CD14-positive monocyte (primary cell): ENCODE results near the gene RNF43. TPM values are rescaled to one million over a fixed set of nuclear protein-coding genes. Genes with fewer than 3 reads are reported as not detected.
A peak's percentile ranks its signal among the peaks of the same experiment; 100 is the strongest.

Experiments
- DNase-seq, 3 donors: peaks; one replicate each; pipeline ENCODE4 v3.0.0-alpha.2; 2011 to 2022
- H2AFZ ChIP-seq: 2 replicates; pipeline ENCODE4 v1.6.0; 2012; ENCODE audit warnings: mild to moderate bottlenecking, low read depth, low read length, inconsistent platforms; ENCODE audit not compliant: insufficient read depth, poor library complexity, severe bottlenecking
- H3K27ac ChIP-seq, 2 donors: 1 replicate in 1 of 2; 2 replicates in 1 of 2; pipeline ENCODE4 v1.5.1; 2012 to 2013; ENCODE audit warnings: low read length in 2 of 2, control low read depth in 1 of 2, inconsistent platforms in 1 of 2, low read depth in 1 of 2, mild to moderate bottlenecking in 1 of 2
- H3K27me3 ChIP-seq, 2 donors: one replicate each; pipeline versions ENCODE4 v1.6.0 to v1.6.1; 2011 to 2013; ENCODE audit warnings: low read length in 2 of 2; ENCODE audit not compliant: control insufficient read depth in 2 of 2, insufficient read depth in 2 of 2
- H3K36me3 ChIP-seq, 2 donors: replicated peaks in 1 of 2; 1 replicate in 1 of 2; 2 replicates in 1 of 2; pipeline versions ENCODE4 v1.5.1 to v1.6.1; 2012 to 2013; ENCODE audit warnings: low read length in 2 of 2, control low read depth in 1 of 2, inconsistent platforms in 1 of 2, mild to moderate bottlenecking in 1 of 2; ENCODE audit not compliant: insufficient read depth in 2 of 2, control insufficient read depth in 1 of 2
- H3K4me1 ChIP-seq, 2 donors: 1 replicate in 1 of 2; 2 replicates in 1 of 2; pipeline versions ENCODE4 v1.5.1 to v1.6.1; 2012 to 2013; ENCODE audit warnings: low read length in 2 of 2, control low read depth in 1 of 2, inconsistent platforms in 1 of 2, mild to moderate bottlenecking in 1 of 2, moderate library complexity in 1 of 2; ENCODE audit not compliant: insufficient read depth in 2 of 2, control insufficient read depth in 1 of 2
- H3K4me2 ChIP-seq: replicated peaks from 2 replicates; pipeline ENCODE3; 2012; ENCODE audit warnings: low read length, moderate library complexity, mild to moderate bottlenecking; ENCODE audit not compliant: poor library complexity, severe bottlenecking; ENCODE audit errors: extremely low read depth
- H3K4me3 ChIP-seq, 3 experiments: fragments of 200-600 bp in 1 of 3; sonication (generic) in 1 of 3; replicated peaks in 1 of 3; 1 replicate in 2 of 3; 2 replicates in 1 of 3; pipeline ENCODE4 v1.5.1; 2011 to 2013; ENCODE audit warnings: low read length in 3 of 3, mild to moderate bottlenecking in 3 of 3, control low read depth in 2 of 3, low read depth in 2 of 3, inconsistent platforms in 1 of 3, moderate library complexity in 1 of 3
- H3K79me2 ChIP-seq: 2 replicates; pipeline ENCODE4 v1.6.0; 2012; ENCODE audit warnings: mild to moderate bottlenecking, control low read depth, inconsistent platforms, low read length, moderate library complexity; ENCODE audit not compliant: insufficient read depth
- H3K9ac ChIP-seq: 2 replicates; pipeline ENCODE4 v1.6.0; 2017; ENCODE audit warnings: low read length, mild to moderate bottlenecking; ENCODE audit not compliant: insufficient read depth, poor library complexity, severe bottlenecking
- H3K9me3 ChIP-seq, 2 donors: replicated peaks in 1 of 2; 1 replicate in 1 of 2; 2 replicates in 1 of 2; pipeline versions ENCODE4 v1.5.1 to v1.6.1; 2012 to 2013; ENCODE audit warnings: low read length in 2 of 2, control low read depth in 1 of 2; ENCODE audit not compliant: control insufficient read depth in 1 of 2, insufficient read depth in 1 of 2
- H4K20me1 ChIP-seq: 2 replicates; pipeline ENCODE4 v1.6.0; 2012; ENCODE audit warnings: mild to moderate bottlenecking, low read length, control low read depth, moderate library complexity; ENCODE audit not compliant: insufficient read depth
- H3K27ac Mint-ChIP-seq, 7 donors: one replicate each; pipeline ENCODE4 v1.8.0; 2020; ENCODE audit warnings: mild to moderate bottlenecking in 7 of 7, mixed read lengths in 7 of 7, moderate library complexity in 6 of 7, inconsistent platforms in 2 of 7
- H3K27me3 Mint-ChIP-seq, 3 donors: one replicate each; pipeline ENCODE4 v1.8.0; 2021 to 2022; ENCODE audit warnings: low read depth in 3 of 3, mild to moderate bottlenecking in 3 of 3, mixed read lengths in 3 of 3, moderate library complexity in 3 of 3, inconsistent platforms in 1 of 3
- H3K36me3 Mint-ChIP-seq, 2 donors: one replicate each; pipeline ENCODE4 v1.8.0; 2020; ENCODE audit warnings: mixed read lengths in 2 of 2, inconsistent platforms in 1 of 2, mild to moderate bottlenecking in 1 of 2
- H3K4me1 Mint-ChIP-seq: one replicate; pipeline ENCODE4 v1.8.0; 2020; ENCODE audit warnings: mild to moderate bottlenecking, mixed read lengths
- H3K4me3 Mint-ChIP-seq, 2 donors: one replicate each; pipeline ENCODE4 v1.8.0; 2020; ENCODE audit warnings: mild to moderate bottlenecking in 2 of 2, mixed read lengths in 2 of 2, moderate library complexity in 1 of 2
- H3K9me3 Mint-ChIP-seq, 7 donors: one replicate each; pipeline ENCODE4 v1.8.0; 2020 to 2022; ENCODE audit warnings: mixed read lengths in 7 of 7, mild to moderate bottlenecking in 6 of 7, moderate library complexity in 6 of 7, inconsistent platforms in 2 of 7
- CTCF ChIP-seq: fragments of 200-600 bp; IDR thresholded peaks from one replicate; pipeline ENCODE4 v1.8.0; 2022; ENCODE audit warnings: antibody characterized with exemption, mild to moderate bottlenecking
- WGBS: methylation state at CpG from one replicate; pipeline ENCODE4 v1.1.5; 2013; ENCODE audit warnings: missing lambda C conversion rate; ENCODE audit not compliant: insufficient coverage; 5-methylcytosine and 5-hydroxymethylcytosine counted together
- intact Hi-C, 2 donors: fragments of 100-400 bp; cut with micrococcal nuclease; formaldehyde crosslinking; loops; one replicate each; pipeline versions ENCODE4 v1.15.0 to v1.15.1; 2023
- polyA plus RNA-seq, 3 donors: library from polyadenylated mRNA; depleted of rRNA in 1 of 3; unstranded in 2 of 3; stranded (reverse) in 1 of 3; fragments of 300-500 nt in 2 of 3; fragments of >200 nt in 1 of 3; fragmentation: Illumina TruSeq in 2 of 3; gene quantifications; 1 replicate in 2 of 3; 2 replicates in 1 of 3; pipeline ENCODE4 v1.2.3, GENCODE V29; 2012 to 2021

Gene RNF43
- polyA plus RNA-seq, 3 donors, result 0.01 to 0.11 TPM; not detected in 1

GRCh38 chr17:58379511-58379824 is 37.9 kb downstream of the RNF43 start:
- no peak for TF ChIP-seq CTCF
- Histone ChIP-seq H3K4me1 (peaks cover 28 to 33% of the 10 kb centered on the region in 2 donors), H3K27me3 (no peaks in the 10 kb centered on the region), H2AFZ (no peak overlapping the region), H3K4me2 (no peak overlapping the region), H3K9ac (no peak overlapping the region), H3K9me3 (no peaks in the 10 kb centered on the region), H3K36me3 (no peaks in the 10 kb centered on the region), H3K27ac (no peak overlapping the region), H3K4me3 (no peak overlapping the region), H3K79me2 (no peaks in the 10 kb centered on the region), H4K20me1 (no peaks in the 10 kb centered on the region)
- WGBS, result 77% methylated on average over 3 of the region's 3 CpGs
- Mint-ChIP-seq H3K27ac (no peak overlapping the region), H3K9me3 (peaks cover 0 to 2% (median 0%) of the 10 kb centered on the region in 7 donors), H3K36me3 (no peaks in the 10 kb centered on the region), H3K4me3 (no peak overlapping the region), H3K27me3 (peaks cover 6 to 20% (median 9%) of the 10 kb centered on the region in 3 donors), H3K4me1 (peaks cover 45% of the 10 kb centered on the region)
- intact Hi-C loops, result no loop called here
- DNase-seq, result no peak

- intact Hi-C loops, result no loop called here
Observed at GRCh38 chr17:58378733-58379510, 38.4 kb downstream of the RNF43 start.

More at GRCh38 chr17:58378733-58379510, 38.4 kb downstream of the RNF43 start:
- H3K9ac ChIP-seq, result no peak overlapping the region
- peaks cover 26 to 30% of the 10 kb centered on the region in 2 donors for H3K4me1 ChIP-seq
- H3K27me3 Mint-ChIP-seq, result peaks cover 6 to 20% (median 12%) of the 10 kb centered on the region in 3 donors
- no peak overlapping the region for H3K4me2 ChIP-seq
- no peaks in the 10 kb centered on the region for H3K79me2 ChIP-seq
- H3K9me3 Mint-ChIP-seq, result peaks cover 0 to 2% (median 0%) of the 10 kb centered on the region in 7 donors
- H4K20me1 ChIP-seq, result no peaks in the 10 kb centered on the region
- no peak for TF ChIP-seq CTCF
- H2AFZ ChIP-seq, result peak overlapping the region; percentile 33
- H3K4me3 ChIP-seq, result no peak overlapping the region
- H3K27ac ChIP-seq, result no peak overlapping the region
- no peaks in the 10 kb centered on the region for H3K36me3 ChIP-seq
- 23% methylated on average over 4 of the region's 8 CpGs for WGBS
- no peak overlapping the region for H3K27ac Mint-ChIP-seq
- H3K36me3 Mint-ChIP-seq, result no peaks in the 10 kb centered on the region
- no peaks in the 10 kb centered on the region for H3K9me3 ChIP-seq
- no peak overlapping the region for H3K4me3 Mint-ChIP-seq
- no peaks in the 10 kb centered on the region for H3K27me3 ChIP-seq
- peaks cover 40% of the 10 kb centered on the region for H3K4me1 Mint-ChIP-seq
- DNase-seq, result no peak
